Measurements from ENCODE around the gene ACER2.

GRCh38 chr9:19386502-19387044 lies 22.2 kb upstream of the ACER2 start:
- no peak for TF ChIP-seq EZH2 (IDR thresholded peaks at IDR 0.05; ENCODE audit: insufficient read depth, low read length)
- TF ChIP-seq, protein P1, sequence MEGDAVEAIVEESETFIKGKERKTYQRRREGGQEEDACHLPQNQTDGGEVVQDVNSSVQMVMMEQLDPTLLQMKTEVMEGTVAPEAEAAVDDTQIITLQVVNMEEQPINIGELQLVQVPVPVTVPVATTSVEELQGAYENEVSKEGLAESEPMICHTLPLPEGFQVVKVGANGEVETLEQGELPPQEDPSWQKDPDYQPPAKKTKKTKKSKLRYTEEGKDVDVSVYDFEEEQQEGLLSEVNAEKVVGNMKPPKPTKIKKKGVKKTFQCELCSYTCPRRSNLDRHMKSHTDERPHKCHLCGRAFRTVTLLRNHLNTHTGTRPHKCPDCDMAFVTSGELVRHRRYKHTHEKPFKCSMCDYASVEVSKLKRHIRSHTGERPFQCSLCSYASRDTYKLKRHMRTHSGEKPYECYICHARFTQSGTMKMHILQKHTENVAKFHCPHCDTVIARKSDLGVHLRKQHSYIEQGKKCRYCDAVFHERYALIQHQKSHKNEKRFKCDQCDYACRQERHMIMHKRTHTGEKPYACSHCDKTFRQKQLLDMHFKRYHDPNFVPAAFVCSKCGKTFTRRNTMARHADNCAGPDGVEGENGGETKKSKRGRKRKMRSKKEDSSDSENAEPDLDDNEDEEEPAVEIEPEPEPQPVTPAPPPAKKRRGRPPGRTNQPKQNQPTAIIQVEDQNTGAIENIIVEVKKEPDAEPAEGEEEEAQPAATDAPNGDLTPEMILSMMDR (IDR thresholded peaks at IDR 0.05; ENCODE audit: insufficient read depth, low read depth, low read length): no peak

Measured in astrocyte (in vitro differentiated cells and primary cell).